ENCODE results near the gene CENPC. TPM values are rescaled to one million over a fixed set of nuclear protein-coding genes. Genes with fewer than 3 reads are reported as not detected.

CENPC gene
- total and polyA plus RNA-seq, 2 of the 4 experiments (the other 2 are of a cell fraction) = 4.2 to 6.6 TPM

DNA sequence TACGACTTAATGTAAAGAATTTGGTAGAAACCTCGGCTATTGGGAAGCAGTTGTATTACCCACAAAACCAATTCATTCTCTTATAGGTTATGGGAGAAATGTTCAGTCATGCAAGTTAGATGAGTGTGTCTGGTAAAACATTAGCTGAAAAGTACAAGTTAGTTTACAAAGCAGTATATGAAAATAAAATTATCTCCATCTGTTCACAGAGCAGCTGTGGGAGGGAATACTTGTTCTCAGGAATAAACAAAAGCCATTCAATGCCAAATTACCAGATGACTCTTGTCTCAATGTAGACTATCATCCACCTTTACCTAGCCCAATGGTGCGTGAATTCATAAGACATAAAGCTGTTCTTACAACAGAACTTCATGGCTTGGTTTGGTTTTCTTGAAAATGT is 41.9 kb upstream of the CENPC start:
- CTCF ChIA-PET = no interaction called here
- Histone ChIP-seq H2AFZ (replicated peaks; ENCODE audit: low read length, poor library complexity) (no peak overlapping the region), H3K27me3 (ENCODE audit: control insufficient read depth, insufficient read depth, low read length) (no peaks in the 10 kb centered on the region), H2AK5ac (ENCODE audit: low read depth, low read length) (no peak overlapping the region), H4K8ac (ENCODE audit: low read depth in 2 of 2, low read length in 2 of 2) (no peak overlapping the region), H3K4ac (ENCODE audit: low read depth, low read length) (no peak overlapping the region), H3K9ac (ENCODE audit: low read depth, low read length) (no peak overlapping the region), H3K4me1 (ENCODE audit: control insufficient read depth, insufficient read depth, low read length) (no peaks in the 10 kb centered on the region), H3K14ac (replicated peaks; ENCODE audit: low read depth, low read length) (no peak overlapping the region), H2BK120ac (ENCODE audit: low read depth, low read length) (no peak overlapping the region), H2AK9ac (replicated peaks; ENCODE audit: low read depth, low read length, poor library complexity) (no peak overlapping the region), H4K5ac (ENCODE audit: low read depth, low read length) (no peak overlapping the region), H3K56ac (ENCODE audit: extremely low read depth, insufficient read depth, low read length) (no peak overlapping the region), H3K79me1 (ENCODE audit: low read depth in 1 of 2, low read length in 2 of 2) (no peaks in the 10 kb centered on the region), H3K27ac (ENCODE audit: insufficient read depth, low read length) (no peak overlapping the region), H4K20me1 (ENCODE audit: insufficient read depth, low read length) (no peaks in the 10 kb centered on the region), H2BK5ac (ENCODE audit: low read depth, low read length, poor library complexity, severe bottlenecking) (no peak overlapping the region), H2BK15ac (ENCODE audit: low read depth, low read length) (no peak overlapping the region), H4K91ac (ENCODE audit: insufficient read depth, low read depth, low read length) (no peak overlapping the region), H3K9me1 (ENCODE audit: insufficient read depth, low read length) (no peaks in the 10 kb centered on the region), H3K9me3 (ENCODE audit: control insufficient read depth, insufficient read depth, low read length) (no peaks in the 10 kb centered on the region), H3K36me3 (ENCODE audit: control insufficient read depth, insufficient read depth, low read length) (no peaks in the 10 kb centered on the region), H3K23ac (ENCODE audit: low read depth, low read length) (no peak overlapping the region), H3K18ac (ENCODE audit: low read depth, low read length) (no peak overlapping the region), H2BK20ac (ENCODE audit: low read depth, low read length) (no peak overlapping the region), H3K4me2 (ENCODE audit: low read depth, low read length) (no peak overlapping the region), H3K4me3 (ENCODE audit: insufficient read depth, low read depth, low read length) (no peak overlapping the region)
- WGBS, 2 experiments (ENCODE audit: extremely low coverage in 2 of 2, insufficient read length in 1 of 2) = no CpG with 5 or more reads among the region's 3 CpGs
- ATAC-seq (ENCODE audit: low read depth) (no peak), DNase-seq (no peak)
- BruUV-seq (replicated peaks) = no TSS peak
- TF ChIP-seq FOS (IDR thresholded peaks at IDR 0.05; ENCODE audit: low read depth, low read length) = no peak
- TF ChIP-seq, protein P1, sequence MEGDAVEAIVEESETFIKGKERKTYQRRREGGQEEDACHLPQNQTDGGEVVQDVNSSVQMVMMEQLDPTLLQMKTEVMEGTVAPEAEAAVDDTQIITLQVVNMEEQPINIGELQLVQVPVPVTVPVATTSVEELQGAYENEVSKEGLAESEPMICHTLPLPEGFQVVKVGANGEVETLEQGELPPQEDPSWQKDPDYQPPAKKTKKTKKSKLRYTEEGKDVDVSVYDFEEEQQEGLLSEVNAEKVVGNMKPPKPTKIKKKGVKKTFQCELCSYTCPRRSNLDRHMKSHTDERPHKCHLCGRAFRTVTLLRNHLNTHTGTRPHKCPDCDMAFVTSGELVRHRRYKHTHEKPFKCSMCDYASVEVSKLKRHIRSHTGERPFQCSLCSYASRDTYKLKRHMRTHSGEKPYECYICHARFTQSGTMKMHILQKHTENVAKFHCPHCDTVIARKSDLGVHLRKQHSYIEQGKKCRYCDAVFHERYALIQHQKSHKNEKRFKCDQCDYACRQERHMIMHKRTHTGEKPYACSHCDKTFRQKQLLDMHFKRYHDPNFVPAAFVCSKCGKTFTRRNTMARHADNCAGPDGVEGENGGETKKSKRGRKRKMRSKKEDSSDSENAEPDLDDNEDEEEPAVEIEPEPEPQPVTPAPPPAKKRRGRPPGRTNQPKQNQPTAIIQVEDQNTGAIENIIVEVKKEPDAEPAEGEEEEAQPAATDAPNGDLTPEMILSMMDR (conservative IDR thresholded peaks at IDR 0.05; ENCODE audit: low read depth, low read length) = no peak
- no peak for TF ChIP-seq RAD21 (IDR thresholded peaks at IDR 0.05; ENCODE audit: low read length)
- no peak for TF ChIP-seq RCOR1 (IDR thresholded peaks at IDR 0.05; ENCODE audit: insufficient replicate concordance, low read length)
- TF ChIP-seq CEBPB (IDR thresholded peaks at IDR 0.05; ENCODE audit: low read depth, low read length) = no peak
- TF ChIP-seq SMC3 (IDR thresholded peaks at IDR 0.05; ENCODE audit: low read depth, low read length) = no peak
- TF ChIP-seq MAFK (IDR thresholded peaks at IDR 0.05; ENCODE audit: low read depth, low read length) = no peak
- no peak for TF ChIP-seq MAZ (IDR thresholded peaks at IDR 0.05; ENCODE audit: borderline replicate concordance, low read depth, low read length)
- TF ChIP-seq CHD1 (IDR thresholded peaks at IDR 0.05; ENCODE audit: low read depth, low read length) = no peak
- TF ChIP-seq BHLHE40 (IDR thresholded peaks at IDR 0.05; ENCODE audit: low read depth, low read length) = no peak
- TF ChIP-seq POLR2A (IDR thresholded peaks at IDR 0.05; ENCODE audit: low read depth, low read length) = no peak
- TF ChIP-seq NFE2L2 (IDR thresholded peaks at IDR 0.05; ENCODE audit: low read depth, low read length) = no peak
- no peak for TF ChIP-seq RFX5 (IDR thresholded peaks at IDR 0.05; ENCODE audit: low read depth, low read length)
- no peak for TF ChIP-seq USF2 (IDR thresholded peaks at IDR 0.05; ENCODE audit: low read depth, low read length)
- no peak for TF ChIP-seq ELK1 (IDR thresholded peaks at IDR 0.05; ENCODE audit: borderline replicate concordance, low read depth, low read length)
- no peak for TF ChIP-seq MXI1 (IDR thresholded peaks at IDR 0.05; ENCODE audit: borderline replicate concordance, low read depth, low read length)
- dilution Hi-C loops (cut with HindIII; ENCODE audit: low sequenced_read_pairs, unreplicated experiment) (no loop called here), intact Hi-C loops (cut with micrococcal nuclease) (no loop called here), in situ Hi-C loops (cut with MboI; ENCODE audit: low sequenced_read_pairs) (no loop called here)
- POLR2A ChIA-PET (ENCODE audit: unreplicated experiment) = no interaction called here
